GM10248 (cell line): ENCODE data around the gene BST2.
A peak's percentile ranks its signal among the peaks of the same experiment; 100 is the strongest.

Experiments used
- CTCF ChIA-PET: fragments of 300-600 bp; sonication (Branson Sonifier 250); formaldehyde crosslinking; extraction: SDS; loops from one replicate; lab custom pipeline; 2021; ENCODE audit warnings: antibody characterized with exemption; lab: Yijun Ruan, JAX
- POLR2A ChIA-PET: fragments of 350-650 bp; sonication (Branson Sonifier 250); formaldehyde crosslinking; extraction: SDS; loops from one replicate; lab custom pipeline; 2020; ENCODE audit warnings: antibody characterized with exemption; lab: Yijun Ruan, JAX
- DNase-seq: peaks from one replicate; pipeline ENCODE4 v3.0.0; 2012; ENCODE audit errors: extremely low spot score
- TF ChIP-seq, protein P1 (sequence below): IDR thresholded peaks from 2 replicates; pipeline ENCODE4 v1.5.1; 2012; ENCODE audit warnings: mild to moderate bottlenecking, low read depth; ENCODE audit errors: extremely low read depth, missing control alignments, control extremely low read depth

The BST2 gene

DNA sequence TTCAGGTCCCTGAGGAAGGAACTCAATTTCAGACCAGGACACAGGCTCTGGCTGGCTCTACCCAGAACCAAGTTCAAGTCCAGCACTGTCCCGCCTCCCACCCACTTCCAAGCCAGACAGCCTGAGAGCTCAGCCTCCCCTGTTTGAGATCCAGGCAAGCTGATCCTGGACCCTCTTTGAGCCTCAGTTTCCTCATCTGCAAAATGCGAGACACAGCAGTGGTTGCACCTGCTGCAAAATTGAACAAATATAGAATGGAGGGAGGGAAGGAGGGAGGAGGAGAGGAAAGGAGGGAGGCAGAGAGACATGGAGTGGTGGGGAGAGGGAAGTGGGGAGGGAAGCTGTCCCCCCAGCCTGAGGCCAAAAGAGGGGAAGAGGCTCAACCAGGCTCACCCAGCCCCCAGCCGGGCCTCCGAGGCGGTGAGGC, 42.3 kb upstream of the BST2 start:
- POLR2A ChIA-PET = no interaction called here
- DNase-seq = no peak
- TF ChIP-seq, protein P1, sequence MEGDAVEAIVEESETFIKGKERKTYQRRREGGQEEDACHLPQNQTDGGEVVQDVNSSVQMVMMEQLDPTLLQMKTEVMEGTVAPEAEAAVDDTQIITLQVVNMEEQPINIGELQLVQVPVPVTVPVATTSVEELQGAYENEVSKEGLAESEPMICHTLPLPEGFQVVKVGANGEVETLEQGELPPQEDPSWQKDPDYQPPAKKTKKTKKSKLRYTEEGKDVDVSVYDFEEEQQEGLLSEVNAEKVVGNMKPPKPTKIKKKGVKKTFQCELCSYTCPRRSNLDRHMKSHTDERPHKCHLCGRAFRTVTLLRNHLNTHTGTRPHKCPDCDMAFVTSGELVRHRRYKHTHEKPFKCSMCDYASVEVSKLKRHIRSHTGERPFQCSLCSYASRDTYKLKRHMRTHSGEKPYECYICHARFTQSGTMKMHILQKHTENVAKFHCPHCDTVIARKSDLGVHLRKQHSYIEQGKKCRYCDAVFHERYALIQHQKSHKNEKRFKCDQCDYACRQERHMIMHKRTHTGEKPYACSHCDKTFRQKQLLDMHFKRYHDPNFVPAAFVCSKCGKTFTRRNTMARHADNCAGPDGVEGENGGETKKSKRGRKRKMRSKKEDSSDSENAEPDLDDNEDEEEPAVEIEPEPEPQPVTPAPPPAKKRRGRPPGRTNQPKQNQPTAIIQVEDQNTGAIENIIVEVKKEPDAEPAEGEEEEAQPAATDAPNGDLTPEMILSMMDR = no peak
- CTCF ChIA-PET = interaction anchor here (0.7 to 4.4 kb wide), 8 partner anchors 11 to 158 kb away, joined by 3 to 24 read pairs (median 3); no protein-coding TSS in a partner anchor

DNA sequence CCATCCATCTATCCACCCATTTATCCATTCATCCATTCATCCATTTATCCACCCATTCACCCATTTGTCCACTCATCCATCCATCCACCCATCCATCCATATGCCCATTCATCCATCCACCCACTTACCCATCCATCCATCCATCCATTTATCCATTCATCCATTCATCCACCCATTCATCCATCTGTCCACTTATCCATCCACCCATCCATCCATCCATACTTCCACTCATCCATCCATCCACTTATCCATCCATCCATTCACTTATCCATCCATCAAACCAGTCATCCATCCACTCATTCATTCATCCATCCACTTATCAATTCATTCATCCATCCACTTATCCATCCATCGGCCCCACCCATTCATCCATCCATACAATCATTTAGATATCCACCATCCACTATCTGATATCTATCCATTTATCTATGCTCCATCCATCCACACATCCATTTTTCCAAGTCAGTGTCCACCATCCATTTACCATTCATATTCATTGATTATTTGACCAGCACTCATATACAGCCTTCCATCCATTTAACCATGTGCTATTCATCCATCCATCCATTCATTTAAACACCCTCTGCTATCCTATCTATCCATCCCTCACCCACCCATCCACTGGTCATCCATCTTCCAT, 40.2 kb upstream of the BST2 start:
- TF ChIP-seq, protein P1 = no peak
- POLR2A ChIA-PET = no interaction called here
- no peak for DNase-seq
- CTCF ChIA-PET = interaction anchor here (1.4 to 4.4 kb wide), 2 partner anchors 20 kb away, joined by 4 to 24 read pairs; no protein-coding TSS in a partner anchor

DNA sequence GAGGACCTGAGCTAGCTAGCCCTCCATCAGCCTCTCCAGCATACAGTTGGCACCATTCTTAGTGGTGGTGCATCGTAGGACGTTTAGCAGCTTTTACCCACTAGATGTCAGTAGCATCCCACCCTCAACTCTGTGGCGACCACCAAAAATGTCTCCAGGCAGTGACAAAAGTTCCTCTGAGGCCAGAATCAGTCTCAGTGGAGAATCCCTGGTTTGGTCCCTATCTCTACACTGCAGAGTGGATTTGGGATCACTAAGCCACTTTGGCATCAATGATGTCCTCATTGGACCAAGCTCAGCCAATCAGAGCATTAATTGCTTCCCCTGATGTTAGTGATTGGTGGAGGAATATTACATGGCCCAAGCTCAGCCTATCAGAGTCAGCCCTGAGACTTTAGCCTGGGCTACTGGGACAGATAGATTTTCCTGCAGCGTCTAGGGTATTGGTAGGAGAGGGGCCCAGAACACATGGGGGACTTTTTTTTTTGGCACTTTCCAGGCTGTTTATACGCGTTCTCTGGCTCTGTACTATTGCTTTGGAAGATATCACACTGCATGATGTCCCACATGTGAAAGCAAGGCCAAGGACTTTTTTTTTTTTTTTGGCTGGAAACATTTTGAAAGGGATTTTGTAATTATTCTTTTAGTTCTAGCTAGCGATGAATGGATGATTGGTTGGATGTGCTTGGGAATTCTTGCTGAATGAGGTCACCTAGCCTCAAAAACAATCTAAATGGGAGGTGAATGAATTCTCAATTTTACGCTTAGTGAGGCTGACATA, 36.0 kb upstream of the BST2 start:
- ChIA-PET POLR2A (interaction anchor here (0.7 kb wide), 1 partner anchor 23 kb away, joined by 3 read pairs; no protein-coding TSS in a partner anchor), CTCF (interaction anchor here (0.8 to 1.8 kb wide), 11 partner anchors 8 to 233 kb away, joined by 3 to 8 read pairs (median 3); no protein-coding TSS in a partner anchor)
- peak; percentile 37 for DNase-seq
- TF ChIP-seq, protein P1 = peak; percentile 37

DNA sequence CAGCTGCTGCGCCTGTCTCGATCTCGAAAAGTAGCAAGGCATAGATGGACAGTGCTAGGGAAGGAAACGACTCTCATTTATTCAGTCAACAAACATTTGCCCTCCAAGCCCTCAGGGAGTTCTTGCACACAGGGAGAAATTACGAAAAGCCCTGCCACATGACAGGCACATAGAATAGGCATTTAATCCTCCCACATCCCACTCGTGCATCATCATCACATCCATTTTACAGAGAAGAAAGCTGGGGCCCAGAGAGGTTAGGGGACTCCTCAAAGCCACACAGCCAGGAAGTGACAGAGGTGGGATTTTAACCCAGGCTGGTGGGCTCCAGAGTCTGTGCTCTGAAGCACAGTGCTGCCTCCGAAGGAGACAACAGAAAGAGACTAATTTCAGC, 31.4 kb upstream of the BST2 start:
- DNase-seq = no peak
- TF ChIP-seq, protein P1 = no peak
- CTCF ChIA-PET = interaction anchor here (0.9 to 1.3 kb wide), 4 partner anchors 11 to 60 kb away, joined by 3 to 7 read pairs (median 4); partner anchors contain the start of gene TMEM221
- POLR2A ChIA-PET = no interaction called here

DNA sequence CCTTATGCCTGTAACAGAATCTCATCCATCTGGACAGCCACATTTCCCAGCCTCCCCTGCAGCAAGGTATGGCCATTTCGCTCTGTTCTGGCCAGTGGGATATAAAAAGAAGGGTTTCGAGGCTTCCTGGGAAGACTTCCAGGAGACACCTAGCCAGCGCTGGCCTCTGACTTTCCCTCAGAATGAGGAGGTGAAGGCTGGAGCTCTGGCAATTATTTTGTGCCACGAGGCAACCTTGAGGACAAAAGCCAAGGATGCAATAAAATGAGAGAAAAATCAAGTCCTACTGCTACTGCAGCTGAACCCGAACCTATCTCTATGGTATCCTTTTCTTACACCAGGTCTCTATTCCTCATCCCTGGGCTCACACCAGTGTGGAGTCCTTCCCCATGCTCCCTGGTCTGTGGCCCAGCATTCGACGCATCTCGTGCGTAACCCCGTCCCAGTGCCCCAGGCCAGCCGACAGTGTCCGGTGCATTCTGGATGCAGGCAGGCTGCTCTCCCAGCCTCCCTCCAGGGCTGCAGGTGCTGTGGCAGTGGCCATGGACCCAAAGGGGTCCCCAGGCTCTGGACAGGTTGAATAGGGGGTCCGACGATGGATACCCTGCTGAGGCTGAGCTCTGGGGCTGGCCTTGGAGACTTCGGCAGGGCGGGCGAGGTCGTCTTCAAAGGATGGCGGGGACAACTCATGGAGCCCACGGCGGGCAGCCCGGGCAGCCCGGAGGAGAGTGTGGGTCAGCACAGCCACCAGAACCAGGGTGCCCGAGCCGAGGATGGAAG, 30.9 kb upstream of the BST2 start:
- no peak for DNase-seq
- TF ChIP-seq, protein P1 = no peak
- POLR2A ChIA-PET = no interaction called here
- CTCF ChIA-PET = interaction anchor here (0.9 to 1.3 kb wide), 4 partner anchors 11 to 60 kb away, joined by 3 to 7 read pairs (median 4); partner anchors contain the start of gene TMEM221

DNA sequence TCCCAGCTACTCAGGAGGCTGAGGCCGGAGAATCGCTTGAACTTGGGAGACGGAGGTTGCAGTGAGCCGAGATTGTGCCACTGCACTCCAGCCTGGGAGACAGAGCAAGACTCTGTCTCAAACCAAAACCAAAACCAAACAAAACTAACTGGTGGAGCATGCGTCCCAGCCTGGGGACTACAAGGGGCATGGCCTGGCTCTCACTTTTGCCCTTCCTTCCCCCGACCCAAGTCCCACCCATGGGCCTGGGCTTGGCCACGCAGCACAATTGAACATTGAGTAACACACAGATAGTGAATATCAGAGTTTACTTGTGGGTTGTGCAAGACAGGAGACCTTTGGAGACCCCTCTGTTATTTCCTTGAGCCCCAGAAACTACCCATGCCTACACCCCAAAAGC, 29.8 kb upstream of the BST2 start:
- DNase-seq = no peak
- POLR2A ChIA-PET = no interaction called here
- TF ChIP-seq, protein P1 = no peak
- CTCF ChIA-PET = no interaction called here
